Measurements from ENCODE around the gene CWF19L1. TPM values are rescaled to one million over a fixed set of nuclear protein-coding genes. Genes with fewer than 3 reads are reported as not detected.
A peak's percentile ranks its signal among the peaks of the same experiment; 100 is the strongest.

CWF19L1 gene
- 18.1 TPM for total RNA-seq
- long read RNA-seq, transcript CWF19L1-201 (14 exons, 1,815 nt): major isoform, 5 of 13 reads
- long read RNA-seq, partial matches to known transcripts: 2 of 13 reads
- long read RNA-seq, other reads (novel, unspliced or antisense): 6 of 13 reads

GRCh38 chr10:100267239-100268104, at the start of gene CWF19L1:
TSS of gene CWF19L1 (minus strand) at chr10:100267638. CDS start at chr10:100267593, 45 bp downstream.
- ATAC-seq (peak; percentile 96 to 98), DNase-seq (peak; percentile 89)
- Histone ChIP-seq H3K27ac (peak within 1 kb of the TSS; percentile 84), H3K9me3 (no peaks in the 10 kb centered on the region), H3K4me3 (peak within 1 kb of the TSS; percentile 93), H3K36me3 (peaks cover 7% of the 10 kb centered on the region), H3K27me3 (ENCODE audit: low read depth) (no peaks in the 10 kb centered on the region), H3K4me1 (peaks cover 22% of the 10 kb centered on the region)
- intact Hi-C loops (cut with DNase I): no loop called here
- TF ChIP-seq, protein P1, sequence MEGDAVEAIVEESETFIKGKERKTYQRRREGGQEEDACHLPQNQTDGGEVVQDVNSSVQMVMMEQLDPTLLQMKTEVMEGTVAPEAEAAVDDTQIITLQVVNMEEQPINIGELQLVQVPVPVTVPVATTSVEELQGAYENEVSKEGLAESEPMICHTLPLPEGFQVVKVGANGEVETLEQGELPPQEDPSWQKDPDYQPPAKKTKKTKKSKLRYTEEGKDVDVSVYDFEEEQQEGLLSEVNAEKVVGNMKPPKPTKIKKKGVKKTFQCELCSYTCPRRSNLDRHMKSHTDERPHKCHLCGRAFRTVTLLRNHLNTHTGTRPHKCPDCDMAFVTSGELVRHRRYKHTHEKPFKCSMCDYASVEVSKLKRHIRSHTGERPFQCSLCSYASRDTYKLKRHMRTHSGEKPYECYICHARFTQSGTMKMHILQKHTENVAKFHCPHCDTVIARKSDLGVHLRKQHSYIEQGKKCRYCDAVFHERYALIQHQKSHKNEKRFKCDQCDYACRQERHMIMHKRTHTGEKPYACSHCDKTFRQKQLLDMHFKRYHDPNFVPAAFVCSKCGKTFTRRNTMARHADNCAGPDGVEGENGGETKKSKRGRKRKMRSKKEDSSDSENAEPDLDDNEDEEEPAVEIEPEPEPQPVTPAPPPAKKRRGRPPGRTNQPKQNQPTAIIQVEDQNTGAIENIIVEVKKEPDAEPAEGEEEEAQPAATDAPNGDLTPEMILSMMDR (IDR thresholded peaks at IDR 0.05): no peak

DNA sequence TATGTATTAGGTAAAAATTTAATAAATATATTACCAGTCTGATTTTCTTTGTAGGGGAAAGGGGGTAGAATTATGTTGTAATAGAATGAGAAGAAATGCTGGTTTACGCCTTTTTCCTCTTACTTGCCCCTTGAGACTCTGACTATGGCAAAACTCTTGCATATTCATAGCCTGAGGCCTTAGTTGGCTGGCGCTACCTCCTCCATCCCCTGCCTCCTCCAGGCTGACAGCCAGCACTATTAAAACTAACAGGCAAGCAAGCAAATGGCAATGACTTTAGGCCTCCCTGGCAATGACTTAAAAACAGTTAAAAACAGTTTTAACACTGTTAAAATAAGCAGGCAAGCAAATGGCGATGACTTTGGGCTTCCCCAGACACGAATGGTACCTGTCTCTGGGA, 48.2 kb upstream of the CWF19L1 start:
- H3K27me3 ChIP-seq (ENCODE audit: low read depth): peaks cover 5% of the 10 kb centered on the region
- intact Hi-C loops (cut with DNase I): no loop called here
- no peak overlapping the region for H3K4me3 ChIP-seq
- TF ChIP-seq, protein P1 (IDR thresholded peaks at IDR 0.05): no peak
- no peaks in the 10 kb centered on the region for H3K4me1 ChIP-seq
- H3K27ac ChIP-seq: no peak overlapping the region
- no peaks in the 10 kb centered on the region for H3K36me3 ChIP-seq
- DNase-seq: no peak
- no peak for ATAC-seq
- H3K9me3 ChIP-seq: no peaks in the 10 kb centered on the region

GRCh38 chr10:100311298-100311697, 43.9 kb upstream of the CWF19L1 start:
- ATAC-seq: no peak
- TF ChIP-seq, protein P1 (IDR thresholded peaks at IDR 0.05): no peak
- Histone ChIP-seq H3K4me3 (no peak overlapping the region), H3K9me3 (no peaks in the 10 kb centered on the region), H3K27ac (no peak overlapping the region), H3K27me3 (ENCODE audit: low read depth) (peaks cover 7% of the 10 kb centered on the region), H3K4me1 (no peaks in the 10 kb centered on the region), H3K36me3 (no peaks in the 10 kb centered on the region)
- no peak for DNase-seq
- intact Hi-C loops (cut with DNase I): no loop called here

GRCh38 chr10:100307684-100308083, 40.2 kb upstream of the CWF19L1 start:
- intact Hi-C loops (cut with DNase I): no loop called here
- TF ChIP-seq, protein P1 (IDR thresholded peaks at IDR 0.05): no peak
- no peak for ATAC-seq

GRCh38 chr10:100306861-100307260, 39.4 kb upstream of the CWF19L1 start:
- no peak for DNase-seq
- Histone ChIP-seq H3K27ac (no peak overlapping the region), H3K27me3 (ENCODE audit: low read depth) (peaks cover 7% of the 10 kb centered on the region), H3K9me3 (no peaks in the 10 kb centered on the region), H3K4me1 (no peaks in the 10 kb centered on the region), H3K4me3 (no peak overlapping the region), H3K36me3 (no peaks in the 10 kb centered on the region)
- intact Hi-C loops (cut with DNase I): no loop called here
- no peak for ATAC-seq
- TF ChIP-seq, protein P1 (IDR thresholded peaks at IDR 0.05): no peak

More at GRCh38 chr10:100307684-100308083, 40.2 kb upstream of the CWF19L1 start:
- H3K9me3 ChIP-seq: no peaks in the 10 kb centered on the region
- no peaks in the 10 kb centered on the region for H3K4me1 ChIP-seq
- no peak for DNase-seq
- no peak overlapping the region for H3K4me3 ChIP-seq
- no peaks in the 10 kb centered on the region for H3K36me3 ChIP-seq
- H3K27me3 ChIP-seq (ENCODE audit: low read depth): peaks cover 7% of the 10 kb centered on the region
- H3K27ac ChIP-seq: no peak overlapping the region
